GM19328 (cell line): Measurements from ENCODE around the gene STK25.
"Not testable (repeated sequence)": the region's sequence is repeated elsewhere in the genome, so short reads cannot be mapped to it uniquely, and the experiment has no call there.

Experiments used
- ATAC-seq: cut with Tn5 transposase; IDR thresholded peaks from one replicate; pipeline ENCODE4 v1.9.1; 2021; ENCODE audit warnings: mild to moderate bottlenecking, moderate library complexity; ENCODE audit not compliant: unreplicated experiment

The STK25 gene

DNA sequence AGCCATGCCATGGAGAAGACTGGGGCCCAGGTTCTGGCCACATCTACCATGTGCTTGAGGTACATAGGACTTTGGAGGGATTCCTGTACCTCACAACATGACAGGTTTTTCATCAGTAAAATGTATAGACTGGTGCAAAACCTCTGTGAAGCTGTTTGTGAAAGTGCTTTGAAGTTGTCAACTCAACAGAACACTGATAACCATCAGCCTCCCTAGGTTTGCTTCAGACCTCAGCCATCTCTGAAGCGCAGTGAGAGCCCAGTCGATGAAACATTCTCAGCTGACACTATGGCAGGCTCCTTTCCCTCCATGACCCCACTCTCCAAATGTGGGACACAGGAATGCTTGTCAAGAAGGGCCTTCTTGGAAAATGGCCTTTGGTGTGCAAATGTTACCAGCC is 38.6 kb downstream of the STK25 start:
- no peak for ATAC-seq

GRCh38 chr2:241468476-241468781 is 40.0 kb downstream of the STK25 start:
- no peak for ATAC-seq

DNA sequence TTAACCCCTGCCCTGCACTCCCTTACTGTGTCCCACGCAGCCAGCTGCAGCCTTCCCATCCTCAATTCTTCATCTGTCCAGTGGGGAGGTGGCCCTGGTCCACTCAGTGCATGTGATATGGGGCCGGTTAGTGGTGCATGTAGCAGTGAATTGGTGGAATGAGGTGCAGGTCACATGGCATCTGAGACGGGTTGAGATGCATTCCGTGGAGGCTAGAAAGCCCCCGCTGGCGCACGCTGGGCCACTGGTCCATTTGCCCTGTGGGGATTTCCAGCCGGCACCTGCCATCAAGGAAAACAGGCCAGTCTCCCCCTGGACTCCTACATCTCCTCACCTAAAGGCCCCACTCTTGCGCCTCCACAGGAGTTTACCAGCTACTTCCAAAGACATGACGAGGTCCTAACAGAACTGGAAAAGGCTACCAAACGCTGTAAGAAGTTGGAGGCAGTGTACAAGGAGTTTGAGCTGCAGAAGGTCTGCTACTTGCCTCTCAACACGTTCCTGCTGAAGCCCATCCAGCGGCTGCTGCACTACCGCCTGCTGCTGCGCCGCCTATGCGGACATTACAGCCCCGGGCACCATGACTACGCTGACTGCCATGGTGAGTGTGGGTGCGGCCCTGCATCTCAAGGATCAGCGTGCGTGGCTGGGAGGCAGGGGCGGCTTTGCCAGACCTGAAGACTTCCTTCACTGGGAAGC is 40.5 kb downstream of the STK25 start:
- ATAC-seq = no peak

- ATAC-seq = no peak
These were observed 42.2 kb downstream of the STK25 start for GRCh38 chr2:241466230-241466629.

GRCh38 chr2:241465543-241465942 is 42.8 kb downstream of the STK25 start:
- no peak for ATAC-seq

DNA sequence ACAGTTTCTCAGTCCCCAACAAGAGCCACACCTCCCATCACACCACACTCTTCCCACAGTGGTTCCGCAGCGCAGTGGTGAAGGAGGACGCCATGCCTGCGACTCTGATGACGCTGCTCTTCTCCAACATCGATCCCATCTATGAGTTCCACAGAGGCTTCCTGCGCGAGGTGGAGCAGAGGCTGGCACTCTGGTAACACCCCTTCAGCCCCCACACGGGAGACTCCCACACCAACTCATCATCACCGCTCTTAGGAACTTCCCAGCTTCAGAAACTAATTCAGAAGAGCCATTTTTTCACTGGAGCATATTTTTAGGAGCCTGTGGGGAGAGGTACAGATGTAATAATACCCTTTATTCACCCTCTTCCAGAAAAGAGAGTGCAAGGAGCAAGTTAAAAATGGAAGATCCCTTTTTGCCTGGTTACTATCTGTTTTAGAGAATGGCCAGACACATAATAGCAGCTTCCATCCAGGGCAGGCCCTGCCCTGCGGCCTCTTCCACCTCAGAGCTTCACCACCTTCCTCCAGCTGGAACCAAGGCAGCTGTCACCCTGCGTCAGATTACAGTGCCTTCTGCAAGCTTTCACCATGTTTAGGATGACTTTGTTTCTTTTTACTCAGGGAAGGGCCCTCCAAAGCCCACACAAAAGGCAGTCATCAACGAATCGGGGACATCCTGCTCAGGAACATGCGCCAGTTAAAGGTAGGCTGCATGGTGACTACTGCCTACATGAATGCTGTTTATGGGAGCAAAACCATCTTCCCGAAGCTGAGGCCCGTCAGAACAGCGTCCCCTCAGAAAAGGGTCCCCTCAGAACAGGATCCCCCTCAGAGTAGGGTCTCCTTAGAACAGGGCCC is 44.9 kb downstream of the STK25 start:
- ATAC-seq = no peak

- no peak for ATAC-seq
These were observed 46.4 kb downstream of the STK25 start for GRCh38 chr2:241461693-241462677.

DNA sequence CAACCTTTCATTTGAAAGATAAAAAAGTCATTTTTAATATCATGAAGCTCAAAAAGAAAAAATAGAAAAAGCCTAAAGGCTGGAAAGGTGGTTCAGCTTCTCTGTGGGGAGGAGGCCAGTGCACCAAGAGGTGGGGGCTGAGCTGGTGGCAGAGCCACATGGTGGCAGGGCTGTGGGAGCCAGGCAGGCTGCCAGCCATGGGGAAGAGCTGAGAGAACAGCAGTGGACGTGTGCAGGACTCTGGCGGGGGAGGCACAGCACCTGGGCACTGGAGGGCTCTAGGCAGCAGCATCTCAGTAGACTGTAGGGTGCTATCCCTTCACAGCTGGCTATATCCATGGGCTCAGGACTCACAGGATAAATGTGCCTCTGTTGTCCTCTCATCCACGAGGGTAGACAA is 47.8 kb downstream of the STK25 start:
- ATAC-seq = no peak

DNA sequence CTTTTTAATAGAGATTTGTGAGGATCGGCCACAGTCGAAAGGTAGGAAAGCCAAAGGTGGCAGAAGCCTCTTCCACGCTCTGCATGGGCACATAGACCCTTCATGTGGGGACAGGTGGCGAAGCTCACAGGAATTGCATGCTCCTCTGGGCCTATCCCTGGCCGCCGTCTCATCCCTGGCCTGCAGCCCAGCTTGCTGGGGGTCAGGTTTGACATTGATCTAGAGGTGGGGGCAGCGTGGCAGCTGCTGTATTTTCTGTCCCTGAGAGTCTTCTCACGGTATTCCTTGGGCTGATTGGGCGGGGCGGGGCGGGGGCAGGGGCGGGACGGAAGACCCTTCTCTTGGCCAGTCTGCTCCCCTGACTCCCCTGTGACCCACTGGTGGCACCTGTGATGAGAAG is 48.9 kb downstream of the STK25 start:
- no peak for ATAC-seq

- no peak for ATAC-seq
These were observed 49.7 kb downstream of the STK25 start for GRCh38 chr2:241458687-241459086.

DNA sequence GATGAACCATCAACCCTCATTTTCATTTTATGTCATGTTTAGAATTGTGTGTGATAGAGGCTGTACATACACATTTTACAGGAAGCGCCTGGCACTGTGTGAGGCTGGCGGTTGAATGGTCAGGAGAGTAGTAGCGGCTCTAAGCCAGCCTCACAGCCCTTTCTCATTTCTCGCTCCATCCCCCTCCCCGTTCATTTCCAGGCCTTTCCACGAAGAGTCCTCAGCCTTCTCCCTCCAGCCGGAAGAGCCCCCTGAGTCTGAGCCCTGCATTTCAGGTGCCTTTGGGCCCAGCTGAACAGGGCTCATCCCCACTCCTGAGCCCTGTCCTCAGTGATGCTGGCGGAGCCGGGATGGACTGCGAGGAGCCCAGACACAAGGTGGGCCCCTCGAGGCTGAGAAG is 51.8 kb downstream of the STK25 start:
- no peak for ATAC-seq

GRCh38 chr2:241454837-241455485 is 53.4 kb downstream of the STK25 start:
- ATAC-seq = no peak

DNA sequence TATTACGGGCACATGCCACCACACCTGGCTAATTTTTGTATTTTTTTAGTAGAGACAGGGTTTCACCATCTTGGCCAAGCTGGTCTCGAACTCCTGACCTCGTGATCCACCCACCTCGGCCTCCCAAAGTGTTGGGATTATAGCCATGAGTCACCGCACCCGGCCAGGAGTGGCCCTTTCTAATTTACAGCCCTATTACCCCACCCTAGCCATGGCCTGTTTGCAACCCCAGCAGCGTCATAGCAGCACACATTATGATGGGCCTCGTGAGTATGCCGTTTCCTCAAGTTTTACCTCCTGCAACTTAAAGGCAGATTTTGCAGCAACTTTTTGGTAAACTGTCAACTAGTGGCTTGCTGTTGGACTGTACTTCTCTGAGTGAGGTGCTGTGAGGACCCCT is 54.5 kb downstream of the STK25 start:
- ATAC-seq = not testable (repeated sequence)

GRCh38 chr2:241451840-241452506 is 56.4 kb downstream of the STK25 start:
- ATAC-seq = no peak

DNA sequence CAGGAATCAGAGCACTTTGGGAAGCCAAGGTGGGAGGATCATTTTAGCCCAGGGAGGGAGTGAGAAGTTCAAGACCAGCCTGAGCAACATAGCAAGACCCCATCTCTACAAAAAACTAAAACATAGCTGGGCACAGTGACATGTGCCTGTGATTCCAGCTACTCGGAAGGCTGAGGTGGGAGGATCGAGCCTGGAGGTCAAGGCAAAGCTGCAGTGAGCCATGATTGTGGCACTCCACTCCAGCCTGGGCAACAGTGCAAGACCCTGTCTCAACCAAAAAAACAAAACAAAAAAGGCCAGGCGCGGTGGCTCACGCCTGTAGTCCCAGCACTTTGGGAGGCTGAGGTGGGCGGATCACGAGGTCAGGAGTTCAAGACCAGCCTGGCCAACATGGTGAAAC is 58.3 kb downstream of the STK25 start:
- ATAC-seq = not testable (repeated sequence)

DNA sequence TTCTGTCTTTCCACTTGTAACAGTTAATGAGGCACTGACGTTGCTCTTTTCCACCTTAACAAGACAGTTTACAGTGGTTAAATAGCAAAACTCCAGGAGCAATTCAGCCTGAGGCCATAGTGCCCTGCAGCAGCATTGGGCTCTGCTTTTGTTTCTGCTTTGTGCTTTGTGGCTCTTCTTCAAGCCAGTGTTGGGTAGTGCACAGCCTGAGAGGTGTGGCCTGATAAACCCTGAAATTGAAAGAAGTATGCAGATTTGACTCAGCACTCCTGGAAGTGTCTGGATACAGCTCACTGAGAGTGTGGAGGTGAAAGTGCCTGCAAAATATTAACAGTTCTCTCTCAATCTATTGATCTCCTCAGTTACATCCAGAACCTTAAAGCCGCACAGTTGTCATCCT is 63.0 kb downstream of the STK25 start:
- no peak for ATAC-seq

- no peak for ATAC-seq
These were observed 64.7 kb downstream of the STK25 start for GRCh38 chr2:241443486-241444223.
